ENCODE results near the gene UNC5CL.

- TF ChIP-seq POLR2A (IDR thresholded peaks at IDR 0.05) = no peak
- TF ChIP-seq, protein P1, sequence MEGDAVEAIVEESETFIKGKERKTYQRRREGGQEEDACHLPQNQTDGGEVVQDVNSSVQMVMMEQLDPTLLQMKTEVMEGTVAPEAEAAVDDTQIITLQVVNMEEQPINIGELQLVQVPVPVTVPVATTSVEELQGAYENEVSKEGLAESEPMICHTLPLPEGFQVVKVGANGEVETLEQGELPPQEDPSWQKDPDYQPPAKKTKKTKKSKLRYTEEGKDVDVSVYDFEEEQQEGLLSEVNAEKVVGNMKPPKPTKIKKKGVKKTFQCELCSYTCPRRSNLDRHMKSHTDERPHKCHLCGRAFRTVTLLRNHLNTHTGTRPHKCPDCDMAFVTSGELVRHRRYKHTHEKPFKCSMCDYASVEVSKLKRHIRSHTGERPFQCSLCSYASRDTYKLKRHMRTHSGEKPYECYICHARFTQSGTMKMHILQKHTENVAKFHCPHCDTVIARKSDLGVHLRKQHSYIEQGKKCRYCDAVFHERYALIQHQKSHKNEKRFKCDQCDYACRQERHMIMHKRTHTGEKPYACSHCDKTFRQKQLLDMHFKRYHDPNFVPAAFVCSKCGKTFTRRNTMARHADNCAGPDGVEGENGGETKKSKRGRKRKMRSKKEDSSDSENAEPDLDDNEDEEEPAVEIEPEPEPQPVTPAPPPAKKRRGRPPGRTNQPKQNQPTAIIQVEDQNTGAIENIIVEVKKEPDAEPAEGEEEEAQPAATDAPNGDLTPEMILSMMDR (IDR thresholded peaks at IDR 0.05) = no peak
- no peak for TF ChIP-seq EP300 (IDR thresholded peaks at IDR 0.05)
- no peak for TF ChIP-seq POLR2AphosphoS5 (IDR thresholded peaks at IDR 0.05)
Observed at GRCh38 chr6:40996591-40997233, 42.3 kb downstream of the UNC5CL start.

Measured in upper lobe of left lung (tissue), 4 donors.